ENCODE data around the gene FIBCD1. TPM values are rescaled to one million over a fixed set of nuclear protein-coding genes. Genes with fewer than 3 reads are reported as not detected.

FIBCD1 gene
- polyA plus RNA-seq, 1 donor (not counting 4 experiments of a cell fraction or from before 2014, with no cell fraction given): 0.79 TPM

DNA sequence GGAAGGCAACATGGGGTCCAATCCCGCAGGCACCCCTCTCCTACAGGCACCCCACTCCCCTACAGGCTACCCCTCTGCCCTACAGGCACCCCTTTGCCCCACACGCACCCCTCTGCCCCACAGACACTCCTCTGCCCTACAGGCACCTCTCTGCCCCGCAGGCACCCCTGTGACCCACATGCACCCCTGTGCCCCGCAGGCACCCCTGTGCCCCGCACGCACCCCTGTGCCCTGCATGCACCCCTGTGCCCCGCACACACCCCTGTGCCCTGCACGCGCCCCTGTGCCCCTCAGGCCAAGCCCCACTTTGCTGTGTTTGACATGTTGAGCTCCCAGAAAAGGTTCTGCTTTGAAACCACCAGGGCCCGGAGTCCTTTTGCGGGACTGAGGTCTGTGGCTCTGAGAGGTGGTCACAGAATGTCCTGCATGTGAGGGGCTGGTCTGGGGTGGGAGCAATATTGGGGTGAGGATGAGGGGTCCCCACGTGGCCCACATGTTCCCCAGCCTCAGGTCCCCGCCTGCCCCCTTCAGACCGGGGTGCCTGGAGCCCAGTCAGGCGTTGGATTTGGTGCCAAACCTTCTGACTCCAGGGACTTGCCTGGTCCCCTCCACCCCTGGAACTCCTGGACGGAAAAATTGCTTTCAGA, 41.8 kb downstream of the FIBCD1 start:
- dilution Hi-C loops (cut with MboI; ENCODE audit: extremely low pct_ligation_motif_present, low sequenced_read_pairs): no loop called here
- H3K27me3 ChIP-seq (ENCODE audit: control insufficient read depth, extremely low read depth, insufficient read depth, low read length): peaks cover 56% of the 10 kb centered on the region
- no peak for TF ChIP-seq EZH2 (IDR thresholded peaks at IDR 0.05; ENCODE audit: low read length)
- TF ChIP-seq, protein P1, sequence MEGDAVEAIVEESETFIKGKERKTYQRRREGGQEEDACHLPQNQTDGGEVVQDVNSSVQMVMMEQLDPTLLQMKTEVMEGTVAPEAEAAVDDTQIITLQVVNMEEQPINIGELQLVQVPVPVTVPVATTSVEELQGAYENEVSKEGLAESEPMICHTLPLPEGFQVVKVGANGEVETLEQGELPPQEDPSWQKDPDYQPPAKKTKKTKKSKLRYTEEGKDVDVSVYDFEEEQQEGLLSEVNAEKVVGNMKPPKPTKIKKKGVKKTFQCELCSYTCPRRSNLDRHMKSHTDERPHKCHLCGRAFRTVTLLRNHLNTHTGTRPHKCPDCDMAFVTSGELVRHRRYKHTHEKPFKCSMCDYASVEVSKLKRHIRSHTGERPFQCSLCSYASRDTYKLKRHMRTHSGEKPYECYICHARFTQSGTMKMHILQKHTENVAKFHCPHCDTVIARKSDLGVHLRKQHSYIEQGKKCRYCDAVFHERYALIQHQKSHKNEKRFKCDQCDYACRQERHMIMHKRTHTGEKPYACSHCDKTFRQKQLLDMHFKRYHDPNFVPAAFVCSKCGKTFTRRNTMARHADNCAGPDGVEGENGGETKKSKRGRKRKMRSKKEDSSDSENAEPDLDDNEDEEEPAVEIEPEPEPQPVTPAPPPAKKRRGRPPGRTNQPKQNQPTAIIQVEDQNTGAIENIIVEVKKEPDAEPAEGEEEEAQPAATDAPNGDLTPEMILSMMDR (optimal IDR thresholded peaks at IDR 0.05 in 1 of 3, IDR thresholded peaks at IDR 0.05 in 1 of 3, conservative IDR thresholded peaks at IDR 0.05 in 1 of 3; ENCODE audit: extremely low read depth in 1 of 3, insufficient read depth in 2 of 3, low read length in 3 of 3): no peak

DNA sequence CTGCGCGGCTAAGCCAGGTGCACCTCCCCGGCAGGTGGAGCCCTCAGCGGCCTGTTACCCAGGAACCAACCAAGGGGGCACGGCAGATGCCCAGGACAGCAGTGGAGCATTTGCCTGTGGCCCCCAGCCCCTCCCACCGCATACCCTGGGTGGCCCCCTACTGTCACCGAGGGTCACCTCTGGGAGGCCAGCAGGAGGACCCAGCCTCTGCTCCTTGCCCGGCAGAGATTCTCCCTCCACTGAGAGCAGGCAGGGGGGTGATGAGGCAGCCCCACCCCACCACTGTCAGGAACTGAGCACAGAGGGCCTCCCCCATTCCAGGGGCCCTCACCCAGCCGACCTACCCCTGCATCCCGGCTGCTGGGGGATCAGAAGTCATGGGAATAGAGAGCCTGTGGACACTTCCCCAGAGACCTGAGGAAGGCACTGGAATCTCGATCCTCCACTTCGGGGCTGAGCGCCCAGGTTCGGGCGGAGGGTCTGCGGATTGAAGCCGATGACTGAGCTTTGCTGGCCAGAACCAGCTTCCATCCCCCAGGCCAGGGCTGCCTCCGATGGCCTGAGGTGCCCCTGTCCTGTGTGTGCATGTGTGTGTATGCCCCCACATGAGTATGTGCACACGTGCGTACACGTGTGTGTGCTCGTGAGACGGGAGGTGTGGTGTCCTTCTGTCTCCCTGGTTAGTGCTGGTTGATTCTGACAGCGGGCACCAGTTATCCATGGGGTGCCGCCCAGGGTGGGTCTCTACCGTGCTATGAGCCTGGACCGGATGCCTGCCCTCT, 42.6 kb downstream of the FIBCD1 start, which contains the start of gene QRFP:
TSS of gene QRFP (minus strand) at position 580 of the 782 bp plus-strand sequence. CDS start 2,974 bp downstream, outside the sequence.
- no peaks in the 10 kb centered on the region for H3K4me1 ChIP-seq (ENCODE audit: control insufficient read depth, extremely low read depth, insufficient read depth, low read length)
- no peaks in the 10 kb centered on the region for H3K9me1 ChIP-seq (ENCODE audit: control insufficient read depth, extremely low read depth, insufficient read depth, low read length)
- H3K4me3 ChIP-seq (ENCODE audit: control insufficient read depth in 2 of 3, extremely low read depth in 1 of 3, insufficient read depth in 2 of 3, low read depth in 1 of 3, low read length in 3 of 3): no peak within 1 kb of the TSS
- FAIRE-seq (no peak), DNase-seq (ENCODE audit: low read depth, low spot score) (no peak)
- dilution Hi-C loops (cut with MboI; ENCODE audit: extremely low pct_ligation_motif_present, low sequenced_read_pairs): no loop called here
- H2AFZ ChIP-seq (ENCODE audit: control insufficient read depth, low read length): no peak within 1 kb of the TSS
- H3K36me3 ChIP-seq (ENCODE audit: control insufficient read depth in 2 of 2, extremely low read depth in 1 of 2, insufficient read depth in 2 of 2, low read length in 2 of 2): peaks cover 0 to 3% of the 10 kb centered on the region in 2 experiments
- H3K79me2 ChIP-seq (ENCODE audit: control insufficient read depth, insufficient read depth, low read length): no peaks in the 10 kb centered on the region
- peaks cover 3% of the 10 kb centered on the region for H4K20me1 ChIP-seq (ENCODE audit: control insufficient read depth, extremely low read depth, insufficient read depth, low read length)
- no peak within 1 kb of the TSS for H3K4me2 ChIP-seq (ENCODE audit: control insufficient read depth, extremely low read depth, insufficient read depth, low read depth, low read length)
- H3K9ac ChIP-seq (ENCODE audit: control insufficient read depth, extremely low read depth, insufficient read depth, low read length): no peak within 1 kb of the TSS
- TF ChIP-seq, protein P1 (optimal IDR thresholded peaks at IDR 0.05 in 1 of 3, IDR thresholded peaks at IDR 0.05 in 1 of 3, conservative IDR thresholded peaks at IDR 0.05 in 1 of 3; ENCODE audit: extremely low read depth in 1 of 3, insufficient read depth in 2 of 3, low read length in 3 of 3): peak in 1 of 3 experiments; percentile 6
- TF ChIP-seq EZH2 (IDR thresholded peaks at IDR 0.05; ENCODE audit: low read length): no peak
- no peaks in the 10 kb centered on the region for H3K9me3 ChIP-seq (ENCODE audit: control insufficient read depth, low read depth, low read length)
- no peak within 1 kb of the TSS for H3K27ac ChIP-seq (ENCODE audit: control insufficient read depth, insufficient read depth, low read length)
- peaks cover 48% of the 10 kb centered on the region for H3K27me3 ChIP-seq (ENCODE audit: control insufficient read depth, extremely low read depth, insufficient read depth, low read length)

More for the DNA sequence above, 41.8 kb downstream of the FIBCD1 start:
- FAIRE-seq (no peak), DNase-seq (ENCODE audit: low read depth, low spot score) (no peak)
- H3K27ac ChIP-seq (ENCODE audit: control insufficient read depth, insufficient read depth, low read length): no peak overlapping the region
- H3K9me3 ChIP-seq (ENCODE audit: control insufficient read depth, low read depth, low read length): no peaks in the 10 kb centered on the region
- no peak overlapping the region for H3K4me3 ChIP-seq (ENCODE audit: control insufficient read depth in 2 of 3, extremely low read depth in 1 of 3, insufficient read depth in 2 of 3, low read depth in 1 of 3, low read length in 3 of 3)
- peaks cover 3% of the 10 kb centered on the region for H4K20me1 ChIP-seq (ENCODE audit: control insufficient read depth, extremely low read depth, insufficient read depth, low read length)
- H3K9ac ChIP-seq (ENCODE audit: control insufficient read depth, extremely low read depth, insufficient read depth, low read length): no peak overlapping the region
- H3K79me2 ChIP-seq (ENCODE audit: control insufficient read depth, insufficient read depth, low read length): no peaks in the 10 kb centered on the region
- no peaks in the 10 kb centered on the region for H3K4me1 ChIP-seq (ENCODE audit: control insufficient read depth, extremely low read depth, insufficient read depth, low read length)
- no peaks in the 10 kb centered on the region for H3K9me1 ChIP-seq (ENCODE audit: control insufficient read depth, extremely low read depth, insufficient read depth, low read length)
- no peak overlapping the region for H3K4me2 ChIP-seq (ENCODE audit: control insufficient read depth, extremely low read depth, insufficient read depth, low read depth, low read length)
- no peak overlapping the region for H2AFZ ChIP-seq (ENCODE audit: control insufficient read depth, low read length)
- H3K36me3 ChIP-seq (ENCODE audit: control insufficient read depth in 2 of 2, extremely low read depth in 1 of 2, insufficient read depth in 2 of 2, low read length in 2 of 2): peaks cover 0 to 3% of the 10 kb centered on the region in 2 experiments

Measured in keratinocyte (primary cell).